HG03103 (cell line): ENCODE results near the gene RHBDD2.
"Not testable (repeated sequence)": the region's sequence is repeated elsewhere in the genome, so short reads cannot be mapped to it uniquely, and the experiment has no call there.

Experiments used
- ATAC-seq: cut with Tn5 transposase; IDR thresholded peaks from one replicate; pipeline ENCODE4 v1.9.1; 2021; ENCODE audit warnings: low read depth; ENCODE audit not compliant: unreplicated experiment

RHBDD2 gene

GRCh38 chr7:75878769-75879611 lies at the start of gene RHBDD2:
TSS of gene RHBDD2 (plus strand) at chr7:75879034. CDS start at chr7:75879083, 49 bp downstream.
- peak; percentile 89 for ATAC-seq

- ATAC-seq: not testable (repeated sequence)
Measured at GRCh38 chr7:75829656-75830055, 49.2 kb upstream of the RHBDD2 start.

GRCh38 chr7:75830978-75831377 lies 47.9 kb upstream of the RHBDD2 start:
- ATAC-seq: no peak

GRCh38 chr7:75833662-75834061 lies 45.2 kb upstream of the RHBDD2 start:
- not testable (repeated sequence) for ATAC-seq

- no peak for ATAC-seq
Measured at GRCh38 chr7:75835688-75836285, 43.0 kb upstream of the RHBDD2 start.

- no peak for ATAC-seq
Measured at GRCh38 chr7:75836798-75837197, 42.0 kb upstream of the RHBDD2 start.

- not testable (repeated sequence) for ATAC-seq
Measured at GRCh38 chr7:75838281-75838930, 40.4 kb upstream of the RHBDD2 start.

GRCh38 chr7:75840029-75840428 lies 38.8 kb upstream of the RHBDD2 start:
- no peak for ATAC-seq

GRCh38 chr7:75842836-75843446 lies 35.9 kb upstream of the RHBDD2 start:
- ATAC-seq: peak; percentile 84

- no peak for ATAC-seq
Measured at GRCh38 chr7:75843613-75844116, 35.2 kb upstream of the RHBDD2 start.

- ATAC-seq: no peak
Measured at GRCh38 chr7:75844158-75844557, 34.7 kb upstream of the RHBDD2 start.

GRCh38 chr7:75845132-75845531 lies 33.7 kb upstream of the RHBDD2 start:
- ATAC-seq: not testable (repeated sequence)

GRCh38 chr7:75847707-75848106 lies 31.1 kb upstream of the RHBDD2 start:
- ATAC-seq: no peak

GRCh38 chr7:75849573-75849972 lies 29.3 kb upstream of the RHBDD2 start:
- ATAC-seq: no peak

- ATAC-seq: no peak
Measured at GRCh38 chr7:75850235-75850634, 28.6 kb upstream of the RHBDD2 start.

GRCh38 chr7:75854233-75854632 lies 24.6 kb upstream of the RHBDD2 start:
- no peak for ATAC-seq

- not testable (repeated sequence) for ATAC-seq
Measured at GRCh38 chr7:75854813-75855345, 24.0 kb upstream of the RHBDD2 start.

GRCh38 chr7:75856536-75856935 lies 22.3 kb upstream of the RHBDD2 start:
- ATAC-seq: no peak

- no peak for ATAC-seq
Measured at GRCh38 chr7:75858410-75858809, 20.4 kb upstream of the RHBDD2 start.

- no peak for ATAC-seq
Measured at GRCh38 chr7:75861636-75862035, 17.2 kb upstream of the RHBDD2 start.

GRCh38 chr7:75864251-75864650 lies 14.6 kb upstream of the RHBDD2 start:
- ATAC-seq: not testable (repeated sequence)
